Endothelial cell of umbilical vein (primary cell): ENCODE measurements around the gene ACER3. TPM values are rescaled to one million over a fixed set of nuclear protein-coding genes. Genes with fewer than 3 reads are reported as not detected.

ENCODE experiments used
- BruUV-seq: library from RNA; stranded (reverse); fragments of 400-500 nt; replicated peaks from 2 replicates; lab custom pipeline; 2021; lab: Mats Ljungman, UMichigan
- CTCF ChIA-PET: fragments of 300-600, 350-600 bp; sonication (Branson Sonifier 250); formaldehyde crosslinking; loops from one replicate; lab custom pipeline; 2021; ENCODE audit warnings: antibody characterized with exemption, inconsistent platforms; lab: Charles Lee
- POLR2A ChIA-PET: fragments of 300-600, 350-600 bp; sonication (Branson Sonifier 250); formaldehyde crosslinking; loops from one replicate; lab custom pipeline; 2021; ENCODE audit warnings: antibody characterized with exemption, inconsistent platforms; lab: Charles Lee
- DNase-seq: peaks from one replicate; pipeline ENCODE4 v3.0.0-alpha.2; 2011; ENCODE audit warnings: low read depth, low spot score
- FAIRE-seq: peaks from 2 replicates; lab custom pipeline; 2011; peaks lifted over from hg19 to GRCh38; lab: Jason Lieb, UNC
- H2AFZ ChIP-seq: 2 replicates; pipeline ENCODE4 v1.6.0; 2012; ENCODE audit warnings: low read depth, low read length, control low read depth, inconsistent platforms
- H3K27ac ChIP-seq: 2 replicates; pipeline ENCODE4 v1.5.1; 2011; ENCODE audit warnings: low read depth, mild to moderate bottlenecking, control low read depth, low read length, moderate library complexity; ENCODE audit not compliant: insufficient read depth
- H3K27me3 ChIP-seq, 2 experiments: 2 replicates each; pipeline versions ENCODE4 v1.6.0 to v1.6.1; 2011; ENCODE audit warnings: low read length in 2 of 2, mixed read lengths in 1 of 2; ENCODE audit not compliant: control insufficient read depth in 2 of 2, insufficient read depth in 2 of 2
- H3K36me3 ChIP-seq, 2 experiments: 2 replicates in 1 of 2; 3 replicates in 1 of 2; pipeline ENCODE4 v1.5.1; 2011; ENCODE audit warnings: low read length in 2 of 2, mild to moderate bottlenecking in 1 of 2, moderate library complexity in 1 of 2; ENCODE audit not compliant: control insufficient read depth in 2 of 2, insufficient read depth in 2 of 2; ENCODE audit errors: extremely low read depth in 1 of 2
- H3K4me1 ChIP-seq: 3 replicates; pipeline ENCODE4 v1.5.1; 2011; ENCODE audit warnings: mild to moderate bottlenecking, low read length; ENCODE audit not compliant: control insufficient read depth, insufficient read depth; ENCODE audit errors: extremely low read depth
- H3K4me2 ChIP-seq: 2 replicates; pipeline ENCODE4 v1.6.1; 2011; ENCODE audit warnings: low read length, control low read depth, mixed read lengths; ENCODE audit not compliant: insufficient read depth
- H3K4me3 ChIP-seq, 3 experiments: fragments of 200-600 bp in 1 of 3; sonication (generic), shearing (Covaris generic) in 1 of 3; replicated peaks in 1 of 3; 2 replicates each; pipeline ENCODE4 v1.5.1; 2011 to 2016; ENCODE audit warnings: control low read depth in 3 of 3, low read length in 3 of 3, mild to moderate bottlenecking in 2 of 3, inconsistent platforms in 1 of 3, low read depth in 1 of 3, moderate library complexity in 1 of 3; ENCODE audit not compliant: insufficient read depth in 1 of 3
- H3K79me2 ChIP-seq: 2 replicates; pipeline ENCODE4 v1.6.0; 2012; ENCODE audit warnings: low read length, inconsistent platforms; ENCODE audit not compliant: control insufficient read depth, insufficient read depth
- H3K9ac ChIP-seq: replicated peaks from 2 replicates; pipeline ENCODE3; 2011; ENCODE audit warnings: low read length, control low read depth; ENCODE audit not compliant: insufficient read depth; ENCODE audit errors: extremely low read depth
- H3K9me1 ChIP-seq: replicated peaks from 3 replicates; pipeline ENCODE4 v1.6.0; 2011; ENCODE audit warnings: mild to moderate bottlenecking, low read length; ENCODE audit not compliant: control insufficient read depth, insufficient read depth; ENCODE audit errors: extremely low read depth
- H3K9me3 ChIP-seq: replicated peaks from 2 replicates; pipeline ENCODE4 v1.5.1; 2012; ENCODE audit warnings: low read length, inconsistent platforms; ENCODE audit not compliant: control insufficient read depth, insufficient read depth
- H4K20me1 ChIP-seq: replicated peaks from 2 replicates; pipeline ENCODE3; 2011; ENCODE audit warnings: mild to moderate bottlenecking, low read length; ENCODE audit not compliant: control insufficient read depth, insufficient read depth; ENCODE audit errors: extremely low read depth
- EZH2 ChIP-seq: IDR thresholded peaks from 2 replicates; pipeline ENCODE4 v1.6.1; 2012; ENCODE audit warnings: borderline replicate concordance, low read depth, mild to moderate bottlenecking, moderate library complexity, low read length, inconsistent platforms; ENCODE audit not compliant: severe bottlenecking
- FOS ChIP-seq: IDR thresholded peaks from 2 replicates; pipeline ENCODE4 v1.6.1; 2011; ENCODE audit warnings: mild to moderate bottlenecking, low read length, moderate library complexity, borderline replicate concordance; ENCODE audit not compliant: insufficient read depth
- GATA2 ChIP-seq: IDR thresholded peaks from 2 replicates; pipeline ENCODE4 v1.7.0; 2011; ENCODE audit warnings: low read depth, mild to moderate bottlenecking, moderate library complexity, mixed read lengths, low read length; ENCODE audit not compliant: insufficient read length, insufficient read depth
- JUN ChIP-seq: IDR thresholded peaks from 2 replicates; pipeline ENCODE4 v1.6.1; 2011; ENCODE audit warnings: borderline replicate concordance, low read depth; ENCODE audit not compliant: insufficient read length, insufficient read depth
- MYC ChIP-seq: IDR thresholded peaks from one replicate; pipeline ENCODE4 v1.6.1; 2011; ENCODE audit warnings: mild to moderate bottlenecking, low read depth, low read length
- POLR2A ChIP-seq: IDR thresholded peaks from 2 replicates; pipeline ENCODE4 v1.6.1; 2012; ENCODE audit warnings: low read depth, mild to moderate bottlenecking, control low read depth, low read length
- POLR2AphosphoS5 ChIP-seq: IDR thresholded peaks from 2 replicates; pipeline ENCODE4 v1.6.1; 2012; ENCODE audit warnings: low read depth, mild to moderate bottlenecking, control low read depth, low read length, moderate library complexity; ENCODE audit not compliant: insufficient read depth
- dilution Hi-C: fragments of 300-500 bp; cut with MboI; formaldehyde crosslinking; loops from one replicate; pipeline ENCODE4 v1.15.0; 2019; ENCODE audit warnings: low sequenced_read_pairs; ENCODE audit not compliant: extremely low pct_ligation_motif_present
- intact Hi-C: fragments of 100-400 bp; cut with micrococcal nuclease; formaldehyde crosslinking; loops from one replicate; pipeline ENCODE4 v1.10.0; 2022
- polyA plus RNA-seq, 4 experiments: library from polyadenylated mRNA; depleted of rRNA in 3 of 4; stranded (reverse) in 3 of 4; unstranded in 1 of 4; fragments of >200 nt; gene quantifications; 2 replicates each; pipeline versions ENCODE4 v1.2.1 to v1.2.3, GENCODE V29; 2011 to 2012; ENCODE audit warnings: missing spikeins in 1 of 4
- total RNA-seq: library from RNA; stranded (reverse); gene quantifications from 2 replicates; pipeline ENCODE4 v1.2.3, GENCODE V29; 2021
- TF ChIP-seq, protein P1 (sequence below), 2 donors: IDR thresholded peaks; 1 replicate in 1 of 2; 2 replicates in 1 of 2; pipeline ENCODE4 v1.5.1; 2011; ENCODE audit warnings: low read length in 2 of 2, mild to moderate bottlenecking in 2 of 2, moderate library complexity in 2 of 2, control low read depth in 1 of 2, inconsistent platforms in 1 of 2, low read depth in 1 of 2; ENCODE audit not compliant: insufficient read depth in 1 of 2; ENCODE audit errors: extremely low read depth in 1 of 2
- TF ChIP-seq, protein P2 (sequence below): IDR thresholded peaks from 2 replicates; pipeline ENCODE4 v1.6.1; 2011; ENCODE audit not compliant: insufficient read depth, insufficient read length

Gene ACER3
- total and polyA plus RNA-seq, 2 donors (not counting 3 experiments of a cell fraction or from before 2014, with no cell fraction given): 9.9 to 31.6 TPM

DNA sequence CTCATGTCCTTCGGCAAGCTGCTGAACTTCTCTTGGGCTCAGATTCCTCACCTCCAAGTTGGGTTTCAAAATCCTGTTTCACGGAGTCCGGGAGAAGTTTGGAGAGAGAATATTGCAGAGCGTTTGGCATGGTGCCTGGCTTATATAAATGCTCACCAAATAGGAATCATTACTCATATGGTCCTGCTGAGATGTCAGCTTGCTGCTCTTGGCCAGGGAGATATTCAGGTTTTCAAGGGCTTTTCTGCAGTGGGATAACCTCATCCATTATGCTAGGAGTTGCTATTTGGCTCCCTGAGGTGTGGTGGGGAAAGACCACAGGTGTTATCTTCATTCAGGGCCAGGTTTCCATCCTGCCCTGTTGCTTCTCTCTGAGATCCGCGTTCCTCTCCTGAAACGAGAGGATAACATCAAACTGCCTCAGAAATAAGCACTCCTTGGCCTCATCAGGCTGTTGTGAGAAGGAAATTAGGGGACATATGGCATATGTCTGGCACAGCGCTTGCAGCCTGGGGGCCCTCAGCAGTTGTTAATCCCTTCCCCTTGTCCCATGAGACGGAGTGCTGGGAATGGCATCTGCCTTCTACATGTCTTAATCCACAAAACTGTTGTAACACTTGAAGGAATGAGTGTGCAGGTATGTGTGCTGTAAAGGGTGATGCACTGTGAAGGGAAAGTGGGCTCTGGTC is 29.9 kb upstream of the ACER3 start:
- FAIRE-seq (no peak), DNase-seq (peak; percentile 24)
- Histone ChIP-seq H3K4me2 (no peak overlapping the region), H3K9ac (no peak overlapping the region), H3K4me1 (peaks cover 3% of the 10 kb centered on the region), H3K9me3 (no peaks in the 10 kb centered on the region), H3K9me1 (no peaks in the 10 kb centered on the region), H3K36me3 (no peaks in the 10 kb centered on the region), H4K20me1 (no peaks in the 10 kb centered on the region), H3K79me2 (no peaks in the 10 kb centered on the region), H2AFZ (no peak overlapping the region), H3K4me3 (no peak overlapping the region), H3K27me3 (no peaks in the 10 kb centered on the region), H3K27ac (no peak overlapping the region)
- ChIA-PET POLR2A (no interaction called here), CTCF (interaction anchor here (1.0 kb wide), 1 partner anchor 88 kb away, joined by 3 read pairs; no protein-coding TSS in a partner anchor)
- no TSS peak for BruUV-seq
- dilution Hi-C loops: no loop called here
- TF ChIP-seq, protein P1, sequence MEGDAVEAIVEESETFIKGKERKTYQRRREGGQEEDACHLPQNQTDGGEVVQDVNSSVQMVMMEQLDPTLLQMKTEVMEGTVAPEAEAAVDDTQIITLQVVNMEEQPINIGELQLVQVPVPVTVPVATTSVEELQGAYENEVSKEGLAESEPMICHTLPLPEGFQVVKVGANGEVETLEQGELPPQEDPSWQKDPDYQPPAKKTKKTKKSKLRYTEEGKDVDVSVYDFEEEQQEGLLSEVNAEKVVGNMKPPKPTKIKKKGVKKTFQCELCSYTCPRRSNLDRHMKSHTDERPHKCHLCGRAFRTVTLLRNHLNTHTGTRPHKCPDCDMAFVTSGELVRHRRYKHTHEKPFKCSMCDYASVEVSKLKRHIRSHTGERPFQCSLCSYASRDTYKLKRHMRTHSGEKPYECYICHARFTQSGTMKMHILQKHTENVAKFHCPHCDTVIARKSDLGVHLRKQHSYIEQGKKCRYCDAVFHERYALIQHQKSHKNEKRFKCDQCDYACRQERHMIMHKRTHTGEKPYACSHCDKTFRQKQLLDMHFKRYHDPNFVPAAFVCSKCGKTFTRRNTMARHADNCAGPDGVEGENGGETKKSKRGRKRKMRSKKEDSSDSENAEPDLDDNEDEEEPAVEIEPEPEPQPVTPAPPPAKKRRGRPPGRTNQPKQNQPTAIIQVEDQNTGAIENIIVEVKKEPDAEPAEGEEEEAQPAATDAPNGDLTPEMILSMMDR (IDR thresholded peaks at IDR 0.05; ENCODE audit: extremely low read depth in 1 of 2, insufficient read depth in 1 of 2, low read depth in 1 of 2, low read length in 2 of 2): no peak
- TF ChIP-seq MYC (no peak), FOS (no peak), JUN (no peak), POLR2A (no peak), POLR2AphosphoS5 (no peak), GATA2 (no peak), EZH2 (no peak)
- TF ChIP-seq, protein P2, sequence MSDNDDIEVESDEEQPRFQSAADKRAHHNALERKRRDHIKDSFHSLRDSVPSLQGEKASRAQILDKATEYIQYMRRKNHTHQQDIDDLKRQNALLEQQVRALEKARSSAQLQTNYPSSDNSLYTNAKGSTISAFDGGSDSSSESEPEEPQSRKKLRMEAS: no peak
- intact Hi-C loops: no loop called here
